Measurements from ENCODE around the gene C19orf85. TPM values are rescaled to one million over a fixed set of nuclear protein-coding genes. Genes with fewer than 3 reads are reported as not detected.

The C19orf85 gene
- total RNA-seq (2022; extraction: Qiagen RNA extraction): not detected in 5 replicates

DNA sequence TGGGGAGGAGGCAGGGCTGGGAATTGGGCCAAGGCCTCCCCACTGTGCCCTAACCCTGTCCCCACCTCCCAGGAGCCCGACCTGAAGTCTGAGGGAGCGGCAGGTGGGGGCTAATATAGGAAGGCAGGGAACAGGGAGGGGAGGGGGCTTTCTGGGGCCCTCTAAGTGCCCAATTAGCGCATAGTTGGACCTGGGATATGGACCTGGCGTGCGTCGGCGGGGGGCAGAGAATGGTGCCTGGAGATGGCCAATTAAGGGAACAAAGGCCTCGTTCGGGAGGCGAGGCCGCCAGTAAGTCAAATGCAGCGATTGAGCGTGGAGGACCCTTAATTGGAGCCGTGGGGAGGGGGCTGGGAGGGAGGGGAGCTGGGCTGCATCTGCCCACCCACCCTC lies at the start of gene C19orf85:
TSS of gene C19orf85 (minus strand) at position 90 of the 393 bp plus-strand sequence. CDS start 197 bp downstream, outside the sequence.

DNA sequence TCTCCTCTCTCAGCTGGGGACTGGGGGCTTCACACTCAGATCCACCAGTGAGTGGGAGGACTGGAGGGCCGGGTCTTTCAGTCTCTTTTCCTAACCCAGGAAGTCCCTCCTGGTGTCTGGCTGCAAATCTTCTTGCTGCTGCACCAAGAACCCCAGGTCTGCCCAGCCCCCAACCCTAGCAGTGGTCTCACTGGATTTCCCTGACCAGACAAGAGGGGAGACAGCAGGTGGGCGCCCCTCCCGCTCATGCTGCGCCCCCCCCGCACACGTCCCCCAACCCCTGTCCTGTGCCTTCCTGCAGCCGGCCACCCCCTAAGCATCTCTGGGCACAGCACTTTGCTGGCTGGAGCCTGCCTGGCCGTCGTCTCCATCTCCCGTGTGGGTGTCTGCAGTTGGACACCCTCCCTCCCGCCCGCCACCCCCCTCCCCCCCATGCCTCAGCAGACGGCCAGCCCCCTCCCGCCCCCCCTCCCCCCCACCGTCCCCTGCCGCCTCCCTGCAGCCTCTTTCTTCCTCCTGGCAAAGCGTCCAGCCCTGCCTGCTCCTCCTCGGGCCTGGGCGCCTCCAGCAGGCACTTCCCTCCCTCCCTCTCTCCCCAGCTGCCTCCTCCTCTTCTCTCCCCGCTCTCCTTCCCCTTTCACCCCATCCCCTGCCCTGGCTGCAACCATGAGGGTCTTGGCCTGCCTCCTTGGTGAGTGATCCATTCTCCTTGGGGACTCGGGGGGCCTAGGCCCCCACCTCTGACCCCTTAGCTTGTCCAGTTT lies 23.6 kb upstream of the C19orf85 start, which contains the start of gene SSC5D:
TSS of gene SSC5D (plus strand) at position 513 of the 764 bp plus-strand sequence. CDS start at position 667, 154 bp downstream.

DNA sequence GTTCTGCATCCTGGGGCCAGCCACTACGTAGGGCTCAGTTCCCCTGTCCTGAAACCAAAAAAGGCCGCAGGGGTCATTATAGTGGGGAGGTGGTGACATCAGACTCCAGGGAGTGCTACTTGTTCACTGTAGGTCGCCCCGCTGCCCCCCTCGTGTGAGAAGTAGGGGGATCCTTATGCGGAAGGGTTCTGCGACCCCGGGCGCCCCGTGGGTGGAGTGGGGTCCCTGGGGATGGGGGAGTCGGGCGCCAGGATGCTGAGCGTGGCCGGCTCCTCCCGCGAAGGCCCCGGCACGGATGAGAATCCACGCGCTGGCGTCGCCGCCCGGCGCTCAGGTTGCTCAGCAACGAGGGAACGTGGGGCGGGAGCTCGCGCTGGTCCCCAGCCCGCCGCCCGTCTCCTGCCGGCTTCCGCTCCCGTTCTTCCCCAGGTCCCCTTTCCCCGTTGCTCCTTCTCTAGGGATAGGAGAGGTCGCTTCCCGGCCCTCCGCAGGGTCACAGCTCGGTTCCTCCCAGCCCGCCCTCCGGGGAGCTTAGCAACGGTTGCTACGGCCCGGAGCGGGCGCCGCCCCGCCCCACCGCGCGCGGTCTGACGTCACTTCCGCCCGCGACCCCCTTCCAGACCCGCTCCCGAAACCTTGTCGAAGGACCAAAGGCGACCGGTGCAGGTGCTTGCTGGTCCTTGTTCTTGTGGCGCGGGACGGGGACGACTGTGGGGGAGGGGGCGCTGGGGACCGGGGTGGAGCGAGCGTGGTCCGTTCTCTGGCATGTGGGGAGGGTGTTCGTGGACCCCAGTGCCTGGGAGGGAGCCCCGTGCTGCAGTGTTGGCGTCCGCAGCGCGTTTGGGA lies 20.3 kb upstream of the C19orf85 start, which contains the start of gene NAT14:
TSS of gene NAT14 (plus strand) at position 596 of the 846 bp plus-strand sequence. CDS start 521 bp downstream, outside the sequence.

DNA sequence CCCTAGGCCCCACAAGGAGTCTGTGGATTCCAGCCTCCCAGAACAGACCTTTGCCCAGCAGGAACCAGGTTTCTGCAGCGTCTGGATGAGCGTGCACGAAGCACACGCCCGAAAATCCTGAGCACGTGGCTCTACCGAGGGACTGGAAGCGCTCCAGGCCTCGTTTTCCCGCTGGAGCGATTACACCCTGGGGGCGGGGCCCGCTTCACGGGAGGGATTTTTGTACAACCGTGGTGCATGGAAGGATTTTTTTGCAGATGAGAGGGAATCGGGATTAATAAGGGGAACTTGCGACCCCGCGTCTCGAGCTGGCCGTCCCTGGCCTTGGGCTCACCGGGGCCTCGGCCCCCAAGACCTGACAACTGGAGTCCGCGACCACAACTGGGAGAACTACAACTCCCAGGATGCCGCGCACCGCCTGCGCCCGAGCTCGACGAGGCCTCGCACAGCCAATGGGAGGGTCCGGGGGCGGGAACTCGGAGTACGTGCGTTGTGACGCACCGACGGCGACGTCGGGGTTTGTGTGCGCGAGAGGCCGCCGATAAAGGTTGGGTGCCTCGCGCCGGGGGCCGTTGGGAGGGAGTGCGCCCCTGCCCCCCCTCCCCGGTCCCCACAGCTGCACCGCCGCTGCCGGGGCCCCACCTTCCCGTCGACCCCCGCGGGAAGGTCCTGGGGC lies 11.7 kb upstream of the C19orf85 start, which contains the start of gene ZNF628:
TSS of gene ZNF628 (plus strand) at position 518 of the 676 bp plus-strand sequence. CDS start 3,294 bp downstream, outside the sequence.

DNA sequence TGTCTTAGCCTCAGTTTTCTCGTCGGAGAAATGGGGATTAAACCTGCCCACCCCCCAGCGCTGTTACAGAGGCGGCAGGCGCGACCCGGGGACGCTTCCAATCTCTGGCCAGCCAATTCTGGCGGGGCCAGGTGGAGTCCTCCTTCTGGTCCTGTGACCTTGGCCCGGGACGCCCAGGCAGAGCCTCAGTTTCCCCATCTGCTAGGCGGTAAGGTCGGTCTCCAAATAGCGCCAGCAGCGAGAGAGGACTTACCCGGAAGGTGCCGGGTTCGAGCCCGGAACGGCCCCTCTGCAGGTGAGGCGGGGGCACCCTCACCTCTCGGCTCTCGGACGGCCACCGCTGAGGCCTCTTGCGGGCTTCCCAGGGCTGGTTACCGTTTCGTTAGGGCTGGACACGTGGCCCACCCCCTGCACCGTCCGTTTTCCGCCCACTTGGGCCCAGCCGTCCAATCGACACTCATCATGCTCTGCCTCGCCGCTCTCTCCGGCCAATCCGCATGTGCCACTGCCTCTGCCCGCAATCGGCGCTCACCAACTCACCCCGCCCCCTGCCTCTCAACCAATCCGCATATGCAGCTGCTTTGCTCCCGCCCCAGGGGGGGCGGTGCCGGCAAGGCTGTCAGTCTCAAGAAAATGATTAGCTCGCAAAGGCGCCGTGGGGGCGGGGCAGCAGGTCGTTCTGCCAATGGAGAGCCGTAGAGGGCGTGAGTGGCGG lies 3.1 kb downstream of the C19orf85 start, which contains the start of gene ISOC2:
TSS of gene ISOC2 (minus strand) at position 384 of the 715 bp plus-strand sequence. CDS start 5,156 bp downstream, outside the sequence.

DNA sequence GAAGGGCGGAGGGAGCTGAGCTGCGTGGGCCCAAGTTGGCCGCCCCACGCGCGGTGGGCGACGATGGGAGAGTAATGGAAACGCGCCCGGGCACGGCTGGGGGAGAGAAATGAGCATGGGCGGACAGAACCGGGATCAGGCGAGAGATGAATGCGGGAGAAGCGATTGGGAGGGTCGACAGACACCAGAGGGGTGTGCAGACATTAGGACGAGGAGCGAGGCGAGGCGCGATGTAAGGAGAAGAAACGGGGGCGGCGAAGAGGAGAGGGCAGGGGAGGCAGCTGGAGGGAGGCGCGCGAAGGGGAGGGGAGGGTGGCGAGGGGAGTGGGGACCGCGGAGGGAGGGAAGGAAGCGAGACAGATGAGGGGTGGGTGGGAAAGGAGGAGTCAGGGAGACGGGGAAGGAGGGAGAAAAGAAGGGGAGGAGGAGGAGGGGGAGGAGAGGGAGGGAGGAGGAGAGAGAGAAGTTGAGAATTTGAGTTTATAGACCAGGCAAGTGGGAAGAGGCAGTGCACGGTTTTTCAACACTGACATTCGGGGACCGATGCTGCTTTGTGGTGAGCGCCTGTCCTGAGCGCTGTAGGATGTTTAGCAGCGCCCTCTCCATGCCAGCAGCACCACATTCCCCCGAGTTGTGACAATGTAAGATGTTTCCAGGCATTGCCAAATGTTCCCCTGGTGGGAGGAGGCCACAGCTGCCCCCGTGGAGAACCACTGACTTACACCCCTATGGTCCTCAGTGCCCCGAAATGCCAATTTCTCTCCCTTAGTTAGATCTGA lies 21.3 kb downstream of the C19orf85 start, which contains the start of gene SHISA7:
TSS of gene SHISA7 (minus strand) at position 256 of the 779 bp plus-strand sequence. CDS start 437 bp downstream, outside the sequence.

Other genes with a start within 250 kb of the C19orf85 start
- 2.7 to 4.2 TPM (median 3.9 TPM) in 5 replicates for gene TMEM86B, start 236.0 kb downstream of the C19orf85 start, total RNA-seq (2022; extraction: Qiagen RNA extraction)
- gene PPP6R1, start 205.7 kb downstream of the C19orf85 start, total RNA-seq (2022; extraction: Qiagen RNA extraction): 93.5 to 110 TPM (median 107 TPM) in 5 replicates
- 118 to 141 TPM (median 133 TPM) in 5 replicates for gene HSPBP1, start 184.6 kb downstream of the C19orf85 start, total RNA-seq (2022; extraction: Qiagen RNA extraction)
- 2.4 to 3.6 TPM (median 3.1 TPM) in 5 replicates for gene BRSK1, start 180.8 kb downstream of the C19orf85 start, total RNA-seq (2022; extraction: Qiagen RNA extraction)
- gene TMEM150B, start 139.4 kb downstream of the C19orf85 start, total RNA-seq (2022; extraction: Qiagen RNA extraction): 0.20 TPM in 1 of 5 replicates, not detected in the others
- 4.5 to 6.4 TPM (median 5.2 TPM) in 5 replicates for gene KMT5C, start 124.9 kb downstream of the C19orf85 start, total RNA-seq (2022; extraction: Qiagen RNA extraction)
- 0.56 to 0.99 TPM (median 0.66 TPM) in 5 replicates for gene COX6B2, start 110.0 kb downstream of the C19orf85 start, total RNA-seq (2022; extraction: Qiagen RNA extraction)
- gene GARIN5B, start 101.5 kb downstream of the C19orf85 start, total RNA-seq (2022; extraction: Qiagen RNA extraction): 0.06 to 0.20 TPM (median 0.10 TPM) in 5 replicates
- 11.8 to 15.1 TPM (median 12.3 TPM) in 5 replicates for gene IL11, start 94.3 kb downstream of the C19orf85 start, total RNA-seq (2022; extraction: Qiagen RNA extraction)
- 1.1 to 2.0 TPM (median 1.4 TPM) in 5 replicates for gene TMEM190, start 87.9 kb downstream of the C19orf85 start, total RNA-seq (2022; extraction: Qiagen RNA extraction)
- gene TMEM238, start 80.5 kb downstream of the C19orf85 start, total RNA-seq (2022; extraction: Qiagen RNA extraction): 1.4 to 10.5 TPM (median 8.0 TPM) in 5 replicates
- 2,211 to 2,788 TPM (median 2,598 TPM) in 5 replicates for gene RPL28, start 78.8 kb downstream of the C19orf85 start, total RNA-seq (2022; extraction: Qiagen RNA extraction)
- 244 to 439 TPM (median 386 TPM) in 5 replicates for gene UBE2S, start 57.0 kb downstream of the C19orf85 start, total RNA-seq (2022; extraction: Qiagen RNA extraction)
- not detected in 5 replicates for gene SHISA7, start 21.5 kb downstream of the C19orf85 start, total RNA-seq (2022; extraction: Qiagen RNA extraction)
- gene ISOC2, start 3.1 kb downstream of the C19orf85 start, total RNA-seq (2022; extraction: Qiagen RNA extraction): 50.1 to 63.3 TPM (median 58.1 TPM) in 5 replicates
- 5.2 to 9.1 TPM (median 6.3 TPM) in 5 replicates for gene ZNF628, start 11.9 kb upstream of the C19orf85 start, total RNA-seq (2022; extraction: Qiagen RNA extraction)
- 31.4 to 58.8 TPM (median 53.6 TPM) in 5 replicates for gene NAT14, start 20.4 kb upstream of the C19orf85 start, total RNA-seq (2022; extraction: Qiagen RNA extraction)
- gene SSC5D, start 23.7 kb upstream of the C19orf85 start, total RNA-seq (2022; extraction: Qiagen RNA extraction): 0.34 to 1.2 TPM (median 0.77 TPM) in 5 replicates
- 1.6 to 2.3 TPM (median 2.1 TPM) in 5 replicates for gene SBK2, start 72.4 kb upstream of the C19orf85 start, total RNA-seq (2022; extraction: Qiagen RNA extraction)
- 1.5 to 2.4 TPM (median 1.7 TPM) in 5 replicates for gene SBK3, start 80.8 kb upstream of the C19orf85 start, total RNA-seq (2022; extraction: Qiagen RNA extraction)
- gene ZNF579, start 116.1 kb upstream of the C19orf85 start, total RNA-seq (2022; extraction: Qiagen RNA extraction): 19.9 to 35.0 TPM (median 29.6 TPM) in 5 replicates
- 18.6 to 24.5 TPM (median 24.2 TPM) in 5 replicates for gene FIZ1, start 134.8 kb upstream of the C19orf85 start, total RNA-seq (2022; extraction: Qiagen RNA extraction)
- gene ZNF524, start 135.5 kb upstream of the C19orf85 start, total RNA-seq (2022; extraction: Qiagen RNA extraction): 11.2 to 18.9 TPM (median 16.4 TPM) in 5 replicates
- gene ZNF865, start 140.9 kb upstream of the C19orf85 start, total RNA-seq (2022; extraction: Qiagen RNA extraction): 7.2 to 12.0 TPM (median 10.9 TPM) in 5 replicates
- 4.6 to 6.1 TPM (median 5.4 TPM) in 5 replicates for gene ZNF784, start 159.8 kb upstream of the C19orf85 start, total RNA-seq (2022; extraction: Qiagen RNA extraction)
- gene ZNF580, start 176.3 kb upstream of the C19orf85 start, total RNA-seq (2022; extraction: Qiagen RNA extraction): 26.3 to 52.7 TPM (median 47.0 TPM) in 5 replicates
- 36.1 to 50.8 TPM (median 48.2 TPM) in 5 replicates for gene ZNF581, start 178.9 kb upstream of the C19orf85 start, total RNA-seq (2022; extraction: Qiagen RNA extraction)
- gene CCDC106, start 183.5 kb upstream of the C19orf85 start, total RNA-seq (2022; extraction: Qiagen RNA extraction): 16.8 to 19.4 TPM (median 17.5 TPM) in 5 replicates
- 262 to 324 TPM (median 284 TPM) in 5 replicates for gene U2AF2, start 190.3 kb upstream of the C19orf85 start, total RNA-seq (2022; extraction: Qiagen RNA extraction)
- 145 to 205 TPM (median 194 TPM) in 5 replicates for gene EPN1, start 210.5 kb upstream of the C19orf85 start, total RNA-seq (2022; extraction: Qiagen RNA extraction)

All from A549 treated with Hydrocortisone at 1 μM for 4 hours (cell line).